GM19238 (cell line): ENCODE results near the gene METTL25B.

Experiments used
- DNase-seq: peaks from one replicate; pipeline ENCODE4 v3.0.0; 2011; ENCODE audit warnings: low spot score; ENCODE audit not compliant: insufficient read length

The METTL25B gene

GRCh38 chr1:156727926-156728598 lies at the start of gene METTL25B:
Gene METTL25B (plus strand): TSS chr1:156728469. CDS start chr1:156729105, 636 bp downstream.
- peak; percentile 81 for DNase-seq

DNA sequence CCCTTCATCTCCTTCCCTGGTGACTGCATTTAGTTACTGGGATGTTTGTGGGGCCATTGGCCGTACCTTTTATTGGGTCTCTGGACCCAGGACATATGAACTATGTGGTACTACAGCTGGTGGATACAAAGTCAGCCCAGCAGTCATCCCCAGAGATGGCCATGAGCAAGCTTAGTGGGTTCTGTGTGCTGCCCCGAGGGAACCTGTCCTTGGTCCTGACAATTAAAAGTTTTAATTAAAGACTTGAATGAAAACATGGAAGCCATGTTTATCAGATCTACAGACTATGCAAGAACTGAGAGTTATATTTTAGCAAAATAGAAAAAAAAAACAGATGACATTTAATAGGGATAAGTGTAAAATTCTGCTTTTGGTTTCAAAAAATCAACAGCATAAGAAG lies 48.2 kb upstream of the METTL25B start:
- no peak for DNase-seq

GRCh38 chr1:156681196-156681960 lies 46.9 kb upstream of the METTL25B start:
- DNase-seq, result no peak

- DNase-seq, result no peak
Measured at GRCh38 chr1:156682166-156682890, 45.9 kb upstream of the METTL25B start.

- no peak for DNase-seq
Measured at GRCh38 chr1:156684227-156684782, 44.0 kb upstream of the METTL25B start.

- DNase-seq, result peak; percentile 90
Measured at GRCh38 chr1:156689035-156689952, 39.0 kb upstream of the METTL25B start.

- DNase-seq, result no peak
Measured at GRCh38 chr1:156689953-156690674, 38.2 kb upstream of the METTL25B start.

DNA sequence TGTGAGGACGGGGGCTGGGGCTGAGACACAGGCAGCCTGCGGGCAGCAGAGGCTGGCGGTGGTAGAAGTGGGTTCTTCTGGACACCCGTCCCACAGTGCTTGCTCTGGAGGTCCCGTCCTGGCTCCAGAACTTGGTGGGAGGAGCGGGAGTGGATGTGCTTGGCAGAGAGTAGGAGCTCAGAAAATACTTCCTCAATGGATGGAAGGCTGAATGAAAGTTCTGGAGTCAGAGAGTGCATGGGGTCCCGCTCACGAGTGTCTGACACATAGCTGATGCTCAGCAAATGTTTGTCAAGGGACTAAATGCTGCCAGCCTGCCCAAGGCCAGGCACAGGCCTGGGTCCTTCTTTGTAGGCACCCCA lies 37.6 kb upstream of the METTL25B start:
- DNase-seq, result no peak

- no peak for DNase-seq
Measured at GRCh38 chr1:156691191-156691590, 37.1 kb upstream of the METTL25B start.

- no peak for DNase-seq
Measured at GRCh38 chr1:156691665-156692440, 36.4 kb upstream of the METTL25B start.

- DNase-seq, result no peak
Measured at GRCh38 chr1:156692441-156692924, 35.8 kb upstream of the METTL25B start.

DNA sequence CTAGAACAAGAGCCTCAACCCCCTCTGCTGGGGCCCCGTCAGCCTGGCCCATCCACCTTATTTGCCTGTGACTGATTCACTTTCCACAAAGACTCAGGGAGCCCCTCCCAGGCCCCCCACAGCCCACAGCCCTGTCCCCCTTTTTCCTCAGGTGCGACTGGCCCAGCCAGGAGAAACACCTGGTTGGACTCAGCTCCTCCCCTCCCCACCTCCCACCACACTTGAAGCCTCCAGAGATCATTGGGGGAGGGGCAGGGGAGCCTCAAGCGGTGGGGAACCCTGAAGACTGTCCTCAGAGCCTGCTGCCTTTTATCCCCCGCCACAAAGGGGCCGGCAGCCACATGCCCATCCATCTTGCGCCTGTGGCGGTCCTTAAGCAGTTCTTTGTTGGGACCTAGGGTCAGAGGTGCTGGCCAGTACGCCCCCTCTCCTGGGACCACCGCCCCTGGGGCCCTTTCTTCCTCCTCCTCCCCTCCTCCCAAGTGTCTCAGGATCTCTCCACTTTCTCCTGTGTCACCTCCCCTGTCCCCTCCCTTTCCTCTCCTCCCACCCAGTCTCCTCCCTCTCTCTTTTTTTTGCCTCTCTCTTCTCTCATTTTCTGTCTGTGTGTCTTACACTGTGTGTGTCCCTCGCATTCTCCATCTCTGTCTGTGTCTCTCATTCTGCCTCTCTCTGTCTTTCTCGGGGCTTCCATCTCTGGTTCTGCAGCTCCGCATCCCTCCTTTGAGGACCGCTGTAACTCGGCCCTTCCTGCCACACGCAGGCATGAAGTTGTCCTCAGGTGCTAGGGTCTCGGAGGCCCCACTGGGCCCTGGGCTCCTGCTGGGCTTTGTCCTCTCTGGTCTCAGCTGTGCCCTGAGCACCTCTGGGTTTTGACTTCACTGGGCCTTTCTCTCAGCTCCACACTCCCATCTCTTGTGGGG lies 35.1 kb upstream of the METTL25B start:
- DNase-seq, result no peak

DNA sequence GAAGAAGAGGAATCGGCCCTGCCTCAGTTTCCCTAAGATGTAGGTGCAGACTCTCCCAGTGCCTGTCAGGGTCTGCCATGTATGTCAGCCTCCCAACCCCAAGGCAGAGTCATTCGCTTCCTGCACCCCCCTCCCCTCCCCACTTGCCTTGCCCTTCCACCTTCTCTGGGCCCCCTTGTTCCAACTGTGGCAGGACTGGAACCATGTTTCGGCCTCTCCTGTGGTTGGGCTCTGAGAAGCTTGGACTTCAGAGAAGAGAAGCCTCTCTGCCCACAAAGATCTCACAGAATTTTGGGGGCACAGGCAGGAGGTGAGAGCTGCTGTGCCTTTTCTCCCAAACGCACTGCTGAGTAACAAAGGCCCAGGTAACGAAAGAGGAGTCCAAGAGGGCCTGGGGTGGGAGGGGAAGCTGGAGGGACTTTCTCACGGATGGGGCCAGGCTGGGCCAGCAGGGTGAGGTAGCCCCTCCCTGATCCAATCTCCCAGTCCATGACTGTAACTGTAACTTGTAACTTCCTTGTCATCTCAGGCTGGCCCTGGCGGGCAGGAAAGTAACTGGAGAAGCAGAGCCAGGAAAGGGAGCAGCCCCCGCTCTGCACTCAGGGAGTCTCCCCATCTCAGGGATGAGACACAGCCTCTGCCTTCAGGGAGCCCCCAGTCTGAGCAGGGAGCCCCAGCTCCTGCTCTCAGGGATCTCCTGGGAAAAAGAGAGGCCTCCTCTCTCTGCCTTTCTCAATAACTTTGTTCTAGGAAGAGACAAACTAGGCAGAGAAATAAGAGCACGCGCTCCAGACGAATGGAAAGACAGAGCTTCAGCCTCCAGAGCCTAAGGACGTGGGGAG lies 34.2 kb upstream of the METTL25B start:
- no peak for DNase-seq

GRCh38 chr1:156694690-156694962 lies 33.6 kb upstream of the METTL25B start:
- no peak for DNase-seq

GRCh38 chr1:156696755-156697154 lies 31.5 kb upstream of the METTL25B start:
- DNase-seq, result no peak

- no peak for DNase-seq
Measured at GRCh38 chr1:156697481-156697880, 30.8 kb upstream of the METTL25B start.

GRCh38 chr1:156698995-156699394 lies 29.3 kb upstream of the METTL25B start:
- DNase-seq, result no peak
